ENCODE results near the gene SDHAF3. TPM values are rescaled to one million over a fixed set of nuclear protein-coding genes. Genes with fewer than 3 reads are reported as not detected.
"Not testable (repeated sequence)": the region's sequence is repeated elsewhere in the genome, so short reads cannot be mapped to it uniquely, and the experiment has no call there.

The SDHAF3 gene
- total RNA-seq: 24.6 TPM
- long read RNA-seq, transcript SDHAF3-202 (2 exons, 2,060 nt): major isoform, 12 of 12 reads
- long read RNA-seq, partial matches to known transcripts: 0 of 12 reads
- long read RNA-seq, other reads (novel, unspliced or antisense): 0 of 12 reads

GRCh38 chr7:97117372-97118188 is at the start of gene SDHAF3:
Gene SDHAF3, plus strand, starts transcription at chr7:97117698. Its CDS starts 26 bp downstream, at chr7:97117724.
- intact Hi-C loops (cut with DNase I): no loop called here
- ATAC-seq: peak; percentile 100

GRCh38 chr7:97072025-97072424 is 45.5 kb upstream of the SDHAF3 start:
- DNase-seq (ENCODE audit: missing footprints); ATAC-seq; intact Hi-C loops (cut with DNase I): not testable (repeated sequence)

More at GRCh38 chr7:97117372-97118188, at the start of gene SDHAF3:
- DNase-seq (ENCODE audit: missing footprints): peak; percentile 98

GRCh38 chr7:97075928-97076327 is 41.6 kb upstream of the SDHAF3 start:
- intact Hi-C loops (cut with DNase I): no loop called here
- no peak for DNase-seq (ENCODE audit: missing footprints)
- ATAC-seq: no peak

GRCh38 chr7:97078023-97078969 is 39.2 kb upstream of the SDHAF3 start:
- no peak for DNase-seq (ENCODE audit: missing footprints)
- ATAC-seq: no peak
- intact Hi-C loops (cut with DNase I): no loop called here

- DNase-seq (ENCODE audit: missing footprints): no peak
- intact Hi-C loops (cut with DNase I): no loop called here
- ATAC-seq: no peak
These were observed 38.2 kb upstream of the SDHAF3 start for GRCh38 chr7:97079300-97079699.

GRCh38 chr7:97081521-97082300 is 35.8 kb upstream of the SDHAF3 start:
- intact Hi-C loops (cut with DNase I): no loop called here
- no peak for DNase-seq (ENCODE audit: missing footprints)

GRCh38 chr7:97088364-97088763 is 29.1 kb upstream of the SDHAF3 start:
- ATAC-seq: no peak
- intact Hi-C loops (cut with DNase I): no loop called here

More at GRCh38 chr7:97081521-97082300, 35.8 kb upstream of the SDHAF3 start:
- no peak for ATAC-seq

GRCh38 chr7:97089771-97090170 is 27.7 kb upstream of the SDHAF3 start:
- ATAC-seq: no peak
- DNase-seq (ENCODE audit: missing footprints): no peak
- intact Hi-C loops (cut with DNase I): no loop called here

More at GRCh38 chr7:97088364-97088763, 29.1 kb upstream of the SDHAF3 start:
- no peak for DNase-seq (ENCODE audit: missing footprints)

GRCh38 chr7:97090761-97091353 is 26.6 kb upstream of the SDHAF3 start:
- ATAC-seq (no peak), DNase-seq (ENCODE audit: missing footprints) (no peak)
- intact Hi-C loops (cut with DNase I): no loop called here

- intact Hi-C loops (cut with DNase I): no loop called here
- ATAC-seq: no peak
- DNase-seq (ENCODE audit: missing footprints): no peak
These were observed 23.1 kb upstream of the SDHAF3 start for GRCh38 chr7:97094284-97094930.

- intact Hi-C loops (cut with DNase I): no loop called here
- ATAC-seq (no peak), DNase-seq (ENCODE audit: missing footprints) (no peak)
These were observed 21.5 kb upstream of the SDHAF3 start for GRCh38 chr7:97096037-97096436.

- intact Hi-C loops (cut with DNase I): no loop called here
- DNase-seq (ENCODE audit: missing footprints) (no peak), ATAC-seq (no peak)
These were observed 20.8 kb upstream of the SDHAF3 start for GRCh38 chr7:97096661-97097060.

GRCh38 chr7:97104719-97105238 is 12.7 kb upstream of the SDHAF3 start:
- intact Hi-C loops (cut with DNase I): loop anchor here (1.0 kb wide), 2 partner anchors 75 to 731 kb away; no protein-coding TSS in a partner anchor
- ATAC-seq: peak; percentile 95
- DNase-seq (ENCODE audit: missing footprints): peak; percentile 90

- DNase-seq (ENCODE audit: missing footprints): no peak
- intact Hi-C loops (cut with DNase I): no loop called here
- no peak for ATAC-seq
These were observed 10.2 kb upstream of the SDHAF3 start for GRCh38 chr7:97107192-97107800.

GRCh38 chr7:97116308-97116707 is 1.2 kb upstream of the SDHAF3 start:
- intact Hi-C loops (cut with DNase I): no loop called here
- ATAC-seq: no peak
- DNase-seq (ENCODE audit: missing footprints): no peak

GRCh38 chr7:97117035-97117371 is 495 bp upstream of the SDHAF3 start:
- intact Hi-C loops (cut with DNase I): no loop called here
- ATAC-seq (peak; percentile 8), DNase-seq (ENCODE audit: missing footprints) (no peak)

- DNase-seq (ENCODE audit: missing footprints) (no peak), ATAC-seq (no peak)
- intact Hi-C loops (cut with DNase I): no loop called here
These were observed 914 bp downstream of the SDHAF3 start for GRCh38 chr7:97118306-97118917.

Data from Right ventricle myocardium inferior (tissue), 1 donor.